Hepatocyte (in vitro differentiated cells): ENCODE results near the gene HNRNPK.

Experiments used
- CTCF ChIP-seq: fragments of 200-600 bp; sonication (generic); IDR thresholded peaks from 2 replicates; pipeline ENCODE4 v1.5.1; 2016; ENCODE audit warnings: antibody characterized with exemption, mild to moderate bottlenecking; ENCODE audit not compliant: poor library complexity
- EZH2 ChIP-seq: fragments of 200-600 bp; sonication (generic); IDR thresholded peaks from 2 replicates; pipeline ENCODE4 v1.6.1; 2016; ENCODE audit warnings: antibody characterized with exemption, mild to moderate bottlenecking, borderline replicate concordance
- EZH2phosphoT487 ChIP-seq: fragments of 200-600 bp; sonication (generic); IDR thresholded peaks from one replicate; pipeline ENCODE4 v1.6.1; 2018; ENCODE audit warnings: antibody characterized with exemption, mild to moderate bottlenecking, low read depth, moderate library complexity; ENCODE audit not compliant: unreplicated experiment, severe bottlenecking

GRCh38 chr9:83978992-83979811, 813 bp downstream of the HNRNPK start:
- no peak for TF ChIP-seq EZH2
- no peak for TF ChIP-seq CTCF
- TF ChIP-seq EZH2phosphoT487, result no peak
